GM12865 (cell line): ENCODE results near the gene ATM.
A peak's percentile ranks its signal among the peaks of the same experiment; 100 is the strongest.

Experiments used
- DNase-seq: peaks from one replicate; pipeline ENCODE4 v3.0.0; 2010; ENCODE audit warnings: low read depth
- H3K4me3 ChIP-seq: 2 replicates; pipeline ENCODE4 v1.5.1; 2011; ENCODE audit warnings: mild to moderate bottlenecking, low read depth, low read length, control low read depth
- TF ChIP-seq, protein P1 (sequence below): IDR thresholded peaks from 2 replicates; pipeline ENCODE4 v1.5.1; 2011; ENCODE audit warnings: low read length, control low read depth, low read depth, inconsistent platforms; ENCODE audit not compliant: insufficient read depth; ENCODE audit errors: missing control alignments

The ATM gene

DNA sequence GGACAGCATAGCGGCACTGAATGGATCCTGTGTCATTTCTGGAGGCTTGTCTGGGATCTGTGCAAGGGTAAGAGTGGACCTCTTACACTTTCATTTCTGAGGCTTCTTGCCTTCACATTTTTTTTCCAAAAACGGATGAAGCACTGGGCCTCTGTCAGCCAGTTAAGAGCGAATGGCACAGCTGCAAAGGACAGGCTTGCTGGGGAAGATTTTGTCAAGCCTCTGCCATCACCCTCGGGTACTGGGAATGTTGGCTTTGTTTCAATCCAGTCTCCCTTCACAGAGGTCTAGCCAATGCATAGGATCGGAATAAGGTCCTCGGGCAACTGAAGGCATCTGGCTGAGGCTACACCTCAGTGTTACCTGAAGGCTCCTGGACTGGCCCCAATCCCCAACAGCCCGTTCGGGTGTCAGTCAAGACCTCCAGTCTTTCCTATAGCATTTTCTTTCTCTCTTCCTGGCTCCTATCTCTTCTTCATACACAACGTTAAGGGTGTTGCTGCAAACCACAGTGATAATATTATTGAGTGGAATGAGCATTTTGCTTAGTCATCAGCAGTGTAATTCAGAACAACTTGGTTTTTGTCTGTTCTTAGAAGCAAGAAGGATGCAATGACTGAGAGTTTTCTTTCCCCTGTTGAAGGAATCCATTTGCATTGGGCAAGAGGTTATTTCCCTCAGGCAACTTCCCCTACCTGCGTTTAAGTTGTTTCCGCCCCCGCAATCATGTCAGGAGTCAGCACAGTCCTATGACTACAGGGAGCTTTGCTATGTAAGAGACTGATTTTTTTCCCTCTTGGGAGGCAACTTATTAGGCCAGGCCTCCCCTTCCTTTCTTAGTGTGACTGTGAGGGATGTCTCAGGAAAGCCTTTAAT, 23.2 kb upstream of the ATM start:
- TF ChIP-seq, protein P1, sequence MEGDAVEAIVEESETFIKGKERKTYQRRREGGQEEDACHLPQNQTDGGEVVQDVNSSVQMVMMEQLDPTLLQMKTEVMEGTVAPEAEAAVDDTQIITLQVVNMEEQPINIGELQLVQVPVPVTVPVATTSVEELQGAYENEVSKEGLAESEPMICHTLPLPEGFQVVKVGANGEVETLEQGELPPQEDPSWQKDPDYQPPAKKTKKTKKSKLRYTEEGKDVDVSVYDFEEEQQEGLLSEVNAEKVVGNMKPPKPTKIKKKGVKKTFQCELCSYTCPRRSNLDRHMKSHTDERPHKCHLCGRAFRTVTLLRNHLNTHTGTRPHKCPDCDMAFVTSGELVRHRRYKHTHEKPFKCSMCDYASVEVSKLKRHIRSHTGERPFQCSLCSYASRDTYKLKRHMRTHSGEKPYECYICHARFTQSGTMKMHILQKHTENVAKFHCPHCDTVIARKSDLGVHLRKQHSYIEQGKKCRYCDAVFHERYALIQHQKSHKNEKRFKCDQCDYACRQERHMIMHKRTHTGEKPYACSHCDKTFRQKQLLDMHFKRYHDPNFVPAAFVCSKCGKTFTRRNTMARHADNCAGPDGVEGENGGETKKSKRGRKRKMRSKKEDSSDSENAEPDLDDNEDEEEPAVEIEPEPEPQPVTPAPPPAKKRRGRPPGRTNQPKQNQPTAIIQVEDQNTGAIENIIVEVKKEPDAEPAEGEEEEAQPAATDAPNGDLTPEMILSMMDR: no peak
- DNase-seq: peak; percentile 72
- H3K4me3 ChIP-seq: no peak overlapping the region

DNA sequence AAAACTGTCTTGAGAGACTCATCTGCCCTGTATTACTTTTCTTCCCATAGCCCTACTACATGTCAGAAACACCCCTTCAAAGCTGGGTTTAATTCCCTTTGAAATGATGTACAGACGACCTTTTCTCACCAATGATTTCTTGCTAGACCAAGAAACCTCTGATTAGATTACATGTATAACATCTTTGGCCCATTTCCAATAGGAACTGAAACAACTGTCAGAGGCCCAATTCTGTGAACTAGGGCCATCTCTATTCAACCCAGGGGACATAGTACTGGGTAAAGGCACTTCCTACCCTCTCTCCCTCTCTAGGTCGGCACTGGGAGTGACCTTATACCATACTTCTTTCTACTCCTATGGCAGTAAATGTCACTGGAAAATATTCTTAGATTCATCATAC, 19.8 kb upstream of the ATM start:
- TF ChIP-seq, protein P1: no peak
- H3K4me3 ChIP-seq: no peak overlapping the region
- DNase-seq: peak; percentile 38

DNA sequence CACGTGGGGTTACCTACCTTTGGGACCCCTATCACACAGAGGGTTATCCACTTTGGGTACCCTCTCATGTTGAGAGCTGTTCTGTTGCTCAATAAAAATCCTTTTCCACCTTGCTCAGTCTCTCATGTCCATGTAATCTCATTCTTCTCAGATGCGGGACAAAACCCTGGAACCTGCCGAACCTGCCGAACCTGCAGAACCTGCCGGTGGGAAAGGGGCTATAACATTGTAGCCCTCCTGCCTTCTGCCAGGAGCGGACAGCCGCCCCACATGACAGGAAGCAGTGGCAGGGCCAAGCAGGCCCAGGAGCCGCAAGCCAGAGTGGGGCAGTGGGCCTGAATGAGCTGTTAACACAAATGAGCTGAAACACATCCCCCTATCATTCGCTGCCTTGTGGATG, 18.5 kb upstream of the ATM start:
- no peak overlapping the region for H3K4me3 ChIP-seq
- no peak for DNase-seq
- TF ChIP-seq, protein P1: no peak

DNA sequence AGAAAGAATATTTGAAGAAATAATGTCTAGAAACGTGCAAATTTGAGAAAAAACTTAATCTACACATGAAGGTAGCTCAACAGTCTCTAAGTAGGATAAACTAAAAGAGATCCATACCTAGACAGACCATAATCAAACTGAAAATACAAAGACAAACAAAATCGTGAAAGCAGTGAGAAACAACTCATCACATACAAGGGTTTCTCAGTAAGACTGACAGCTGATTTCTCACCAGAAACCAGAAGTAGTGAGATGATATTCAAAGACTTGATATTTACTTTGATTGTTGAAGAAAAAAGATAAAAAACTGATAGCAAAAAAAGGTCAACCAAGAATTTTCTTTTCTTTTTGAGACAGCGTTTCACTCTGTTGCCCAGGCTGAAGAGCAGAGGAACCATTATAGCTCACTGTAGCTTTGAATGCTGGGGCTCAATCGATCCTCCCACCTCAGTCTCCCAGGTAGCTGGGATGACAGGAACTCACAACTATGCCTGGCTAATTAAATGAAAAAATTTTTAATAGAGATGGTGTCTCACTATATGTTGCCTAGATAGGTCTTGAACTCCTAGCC, 17.9 kb upstream of the ATM start:
- TF ChIP-seq, protein P1: no peak
- DNase-seq: no peak
- no peak overlapping the region for H3K4me3 ChIP-seq

DNA sequence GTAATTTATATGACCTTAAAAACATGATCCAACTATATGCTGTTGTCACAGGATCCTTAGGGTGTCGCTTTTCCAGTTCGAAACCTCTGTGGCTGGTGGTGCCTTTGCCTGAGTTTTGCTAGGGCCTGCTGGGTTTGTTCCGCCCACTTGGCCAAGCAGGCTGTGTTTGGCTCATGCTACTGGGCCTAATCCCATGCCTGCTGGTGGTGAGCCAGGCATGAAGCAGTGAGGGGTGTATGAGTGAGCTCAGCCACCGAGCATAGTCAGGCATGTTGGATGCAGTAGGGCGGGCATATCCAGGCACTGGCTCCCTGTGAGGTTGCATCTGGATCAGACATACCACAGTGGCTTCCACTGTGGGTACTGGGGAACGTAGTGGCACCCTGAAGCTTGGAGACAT, 16.7 kb upstream of the ATM start:
- no peak for DNase-seq
- TF ChIP-seq, protein P1: no peak
- no peak overlapping the region for H3K4me3 ChIP-seq

DNA sequence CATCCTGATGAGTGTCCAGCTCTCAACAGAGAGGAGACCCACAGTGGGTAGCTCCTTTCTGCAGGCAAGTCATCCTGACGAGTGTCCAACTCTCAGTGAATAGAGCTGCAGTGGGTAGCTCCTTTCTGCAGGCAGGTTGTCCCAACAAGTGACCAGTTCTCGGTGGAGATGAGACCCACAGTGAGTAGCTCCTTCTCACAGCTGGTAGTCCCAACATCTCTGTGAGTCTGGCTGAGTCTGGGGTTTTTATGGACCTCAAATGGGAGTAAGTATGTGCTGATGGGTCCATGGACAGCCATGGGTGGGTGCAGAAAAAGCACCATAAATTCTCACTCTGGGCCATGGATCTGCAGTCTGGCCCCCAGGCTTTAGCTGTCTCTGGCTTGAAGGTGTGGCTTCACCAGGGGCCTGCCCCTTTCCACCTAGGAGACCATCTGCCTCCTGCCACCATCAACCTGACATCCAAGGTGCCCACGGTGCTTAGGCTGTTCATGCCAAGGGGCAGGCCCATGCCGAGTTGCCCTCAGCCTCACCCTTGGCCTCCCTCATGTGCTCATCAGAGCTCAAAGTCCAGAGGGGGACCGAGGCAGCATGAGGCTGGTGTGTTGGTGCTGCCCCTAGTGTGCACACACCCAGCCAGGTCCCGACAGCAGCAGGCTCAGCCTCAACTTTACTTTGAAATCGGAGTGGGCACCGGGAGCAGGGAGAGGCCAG, 15.7 kb upstream of the ATM start:
- DNase-seq: no peak
- TF ChIP-seq, protein P1: no peak
- no peak overlapping the region for H3K4me3 ChIP-seq
